GM19468 (cell line): ENCODE measurements around the gene NCBP3.
"Not testable (repeated sequence)": the region's sequence is repeated elsewhere in the genome, so short reads cannot be mapped to it uniquely, and the experiment has no call there.

ENCODE experiments used
- ATAC-seq: cut with Tn5 transposase; IDR thresholded peaks from one replicate; pipeline ENCODE4 v1.9.1; 2021; ENCODE audit warnings: mild to moderate bottlenecking, moderate library complexity, moderate number of reproducible peaks; ENCODE audit not compliant: unreplicated experiment; ENCODE audit errors: extremely low read depth

Gene NCBP3

GRCh38 chr17:3884188-3884587, 38.1 kb upstream of the NCBP3 start:
- ATAC-seq = no peak

GRCh38 chr17:3882276-3882675, 36.2 kb upstream of the NCBP3 start:
- ATAC-seq = no peak

- ATAC-seq = no peak
Observed at GRCh38 chr17:3880983-3881382, 34.9 kb upstream of the NCBP3 start.

GRCh38 chr17:3879591-3880417, 33.8 kb upstream of the NCBP3 start:
- no peak for ATAC-seq

DNA sequence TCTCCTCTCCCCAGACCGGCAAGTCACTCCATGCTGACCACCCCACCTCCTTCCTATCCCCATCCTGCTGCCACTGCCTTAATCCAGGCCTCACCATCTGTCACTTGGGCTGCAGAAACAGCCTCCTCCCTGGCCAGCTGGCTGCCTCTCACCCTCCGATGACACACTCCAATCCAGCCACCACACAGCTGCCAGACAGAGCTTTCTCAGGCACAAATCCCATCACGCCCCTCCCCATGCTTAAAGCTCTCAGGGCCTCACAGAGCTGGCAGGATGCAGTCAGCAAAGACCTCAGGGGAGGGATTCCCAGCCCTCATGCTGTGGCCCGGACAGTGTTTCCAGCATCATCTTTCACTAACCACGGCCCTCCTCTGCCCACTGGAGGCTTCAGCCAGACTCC, 33.1 kb upstream of the NCBP3 start:
- ATAC-seq = no peak

- ATAC-seq = no peak
Observed at GRCh38 chr17:3877220-3877619, 31.2 kb upstream of the NCBP3 start.

GRCh38 chr17:3875317-3875716, 29.3 kb upstream of the NCBP3 start:
- no peak for ATAC-seq

DNA sequence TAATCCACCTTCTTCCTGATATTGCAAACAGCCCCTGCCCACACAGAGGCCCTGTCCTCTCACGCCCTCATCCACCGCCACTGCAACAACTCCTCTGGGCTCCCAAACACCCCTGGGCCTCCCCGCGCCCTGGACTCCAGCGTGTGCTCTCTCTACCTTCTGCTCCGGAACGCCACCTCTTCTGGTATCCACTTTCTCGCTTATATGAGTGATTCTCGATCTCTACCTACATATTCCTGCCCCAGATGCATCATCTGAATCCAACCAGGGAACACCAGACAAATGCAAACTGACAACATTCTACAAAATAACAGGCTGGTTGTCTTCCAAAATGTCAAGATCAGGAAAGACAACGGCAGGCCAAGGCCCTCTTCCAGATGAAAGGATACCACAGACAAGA, 27.8 kb upstream of the NCBP3 start:
- ATAC-seq = no peak

- ATAC-seq = no peak
Observed at GRCh38 chr17:3870871-3871306, 24.8 kb upstream of the NCBP3 start.

DNA sequence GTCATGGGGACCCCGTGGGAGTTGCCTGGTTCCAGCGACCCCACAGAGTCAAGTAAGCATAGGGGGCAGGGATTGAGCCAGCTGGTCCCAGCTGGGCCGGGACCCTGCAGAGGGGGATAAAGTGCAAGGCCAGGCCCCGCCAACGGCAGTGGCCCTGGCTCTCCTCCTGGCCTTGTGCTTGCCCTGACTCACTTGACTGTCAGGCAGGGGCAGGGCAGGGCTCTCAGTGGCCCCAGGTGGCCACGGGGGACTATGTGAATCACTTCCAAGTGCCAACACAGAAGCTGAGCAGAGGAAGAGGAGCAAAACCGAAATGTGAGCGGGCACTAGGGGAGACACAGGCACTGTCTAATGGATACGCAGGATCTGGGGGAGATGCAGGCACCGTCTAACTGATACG, 21.6 kb upstream of the NCBP3 start:
- no peak for ATAC-seq

DNA sequence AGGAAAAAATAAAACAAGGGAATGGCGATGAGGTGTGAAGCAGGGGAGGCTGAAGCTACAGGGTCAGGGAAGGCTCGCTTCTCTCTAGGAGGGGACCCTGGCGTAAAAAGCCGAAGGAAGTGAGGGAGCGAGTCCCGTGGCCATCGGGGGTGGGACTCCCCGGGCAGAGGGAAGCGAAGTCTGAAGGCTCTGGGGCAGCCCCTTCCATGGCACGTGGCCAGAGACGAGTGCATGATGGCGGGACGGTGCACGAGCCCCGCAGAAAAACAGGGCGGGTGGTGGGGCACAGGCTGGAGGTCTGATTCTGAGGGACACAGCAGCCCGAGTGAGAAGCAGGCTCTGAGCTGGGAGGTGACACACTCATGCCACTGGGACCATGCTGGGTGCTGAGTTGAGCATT, 21.1 kb upstream of the NCBP3 start:
- no peak for ATAC-seq

- no peak for ATAC-seq
Observed at GRCh38 chr17:3866276-3866675, 20.2 kb upstream of the NCBP3 start.

- ATAC-seq = no peak
Observed at GRCh38 chr17:3865176-3865575, 19.1 kb upstream of the NCBP3 start.

DNA sequence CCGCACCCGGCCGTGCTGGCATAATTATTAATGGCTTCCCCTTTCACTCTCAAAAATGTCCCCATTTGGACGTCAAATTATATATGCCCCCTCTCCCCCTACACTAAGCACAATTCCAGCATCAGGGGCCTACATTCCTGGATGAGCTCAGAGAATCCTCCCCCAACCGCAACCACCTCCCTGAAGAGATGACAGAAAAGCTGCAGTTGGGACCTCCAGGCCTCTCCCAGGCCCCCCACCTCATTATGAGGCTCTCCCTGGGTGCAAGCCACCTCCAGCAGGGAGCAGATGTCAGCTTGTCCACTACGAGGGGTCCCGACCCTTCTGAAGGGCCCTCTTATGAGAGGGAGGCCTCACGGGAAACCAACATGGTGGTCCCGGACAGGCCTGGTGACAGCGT, 18.5 kb upstream of the NCBP3 start:
- no peak for ATAC-seq

- no peak for ATAC-seq
Observed at GRCh38 chr17:3861761-3862681, 16.0 kb upstream of the NCBP3 start.

- ATAC-seq = no peak
Observed at GRCh38 chr17:3860939-3861700, 15.1 kb upstream of the NCBP3 start.

- no peak for ATAC-seq
Observed at GRCh38 chr17:3859940-3860339, 13.9 kb upstream of the NCBP3 start.

DNA sequence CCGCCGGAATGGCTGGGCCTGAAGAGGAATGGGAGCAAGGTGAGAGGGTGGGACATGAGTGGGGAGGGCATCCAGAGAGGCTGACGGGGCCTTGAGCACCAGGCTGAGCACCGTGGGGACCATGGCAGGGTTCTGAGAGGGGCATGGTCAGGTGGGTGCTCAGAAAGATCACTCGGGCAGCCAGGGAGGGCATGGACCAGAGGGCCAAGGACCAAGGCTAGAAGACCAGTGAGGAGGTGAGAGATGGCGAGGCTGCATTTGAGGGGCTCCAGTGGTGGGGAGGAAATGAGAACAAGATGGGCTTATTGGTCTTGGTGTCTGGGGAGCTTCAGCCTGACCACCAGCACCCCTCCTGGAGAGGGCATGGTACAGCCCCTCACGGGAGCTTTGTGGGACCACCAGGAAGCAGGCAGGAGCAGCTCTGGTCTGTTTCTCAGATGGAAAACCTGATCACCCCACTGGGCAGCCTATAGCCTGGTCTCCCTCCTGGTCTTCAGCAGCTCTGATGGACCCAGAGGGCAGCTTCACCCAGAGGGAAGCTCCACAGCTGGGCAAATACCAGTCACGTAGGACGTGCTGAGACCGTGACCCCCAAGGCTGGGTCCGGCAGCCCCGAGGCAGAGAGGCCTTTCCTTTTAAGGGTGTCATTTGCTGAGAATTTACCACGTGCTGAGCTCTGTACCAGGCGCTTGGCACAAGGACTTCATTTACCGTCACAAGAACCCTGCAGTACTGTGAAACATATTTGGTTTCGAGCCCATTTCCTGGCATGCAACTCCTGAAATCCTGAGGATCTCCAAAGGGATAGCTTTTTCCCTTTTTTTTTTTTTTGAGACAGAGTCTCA, 11.4 kb upstream of the NCBP3 start:
- ATAC-seq = no peak

DNA sequence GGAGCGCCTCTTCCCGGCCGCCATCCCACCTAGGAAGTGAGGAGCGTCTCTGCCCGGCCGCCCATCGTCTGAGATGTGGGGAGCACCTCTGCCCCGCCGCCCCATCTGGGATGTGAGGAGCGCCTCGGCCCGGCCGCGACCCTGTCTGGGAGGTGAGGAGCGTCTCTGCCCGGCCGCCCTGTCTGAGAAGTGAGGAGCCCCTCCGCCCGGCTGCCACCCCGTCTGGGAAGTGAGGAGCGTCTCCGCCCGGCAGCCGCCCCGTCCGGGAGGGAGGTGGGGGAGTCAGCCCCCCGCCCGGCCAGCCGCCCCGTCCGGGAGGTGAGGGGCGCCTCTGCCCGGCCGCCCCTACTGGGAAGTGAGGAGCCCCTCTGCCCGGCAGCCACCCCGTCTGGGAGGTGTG, 8.2 kb upstream of the NCBP3 start:
- ATAC-seq = not testable (repeated sequence)

GRCh38 chr17:3852561-3852960, 6.5 kb upstream of the NCBP3 start:
- no peak for ATAC-seq
